Adrenal gland (tissue), 5 donors: ENCODE results near the gene RIMKLA.

Experiments
- POLR2A ChIP-seq, 2 donors: fragments of 450-650 bp; IDR thresholded peaks; one replicate each; pipeline ENCODE4 v1.6.1; 2017; ENCODE audit warnings: antibody characterized with exemption in 2 of 2, mild to moderate bottlenecking in 2 of 2, moderate library complexity in 1 of 2
- TF ChIP-seq, protein P1 (sequence below), 6 experiments: fragments of 450-650 bp in 4 of 6; fragments of 200-600 bp in 2 of 6; sonication (generic) in 1 of 6; IDR thresholded peaks; 1 replicate in 5 of 6; 2 replicates in 1 of 6; pipeline versions ENCODE4 v1.5.1 to v1.8.0; 2016 to 2021; ENCODE audit warnings: antibody characterized with exemption in 6 of 6, mild to moderate bottlenecking in 2 of 6, moderate library complexity in 1 of 6
- donor health status: DM: no; HTN: no; CAD: no.

DNA sequence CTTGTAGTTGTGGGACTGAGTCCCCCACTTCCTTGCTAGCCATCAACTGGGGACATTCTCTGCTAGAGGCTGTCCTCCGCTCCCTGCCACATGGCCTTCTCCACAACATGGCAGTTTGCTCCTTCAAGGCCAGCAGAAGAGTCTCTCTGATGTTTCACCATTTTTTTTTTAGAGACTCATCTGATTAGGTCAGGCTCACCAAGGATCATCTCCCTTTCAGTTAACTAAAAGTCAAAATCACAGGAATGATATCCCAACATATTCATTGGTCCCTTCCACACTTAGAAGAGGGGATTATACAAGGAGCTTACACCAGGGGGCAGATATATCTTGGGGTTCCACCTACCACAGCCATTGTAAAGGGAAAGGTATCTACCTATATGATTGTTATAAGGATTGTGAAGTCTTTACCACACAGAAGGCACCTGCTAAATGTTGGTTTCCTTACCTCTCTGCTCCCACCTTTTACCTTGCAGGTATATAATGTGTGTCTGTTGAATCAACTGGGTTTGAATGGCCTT, 23.3 kb downstream of the RIMKLA start:
- TF ChIP-seq, protein P1, sequence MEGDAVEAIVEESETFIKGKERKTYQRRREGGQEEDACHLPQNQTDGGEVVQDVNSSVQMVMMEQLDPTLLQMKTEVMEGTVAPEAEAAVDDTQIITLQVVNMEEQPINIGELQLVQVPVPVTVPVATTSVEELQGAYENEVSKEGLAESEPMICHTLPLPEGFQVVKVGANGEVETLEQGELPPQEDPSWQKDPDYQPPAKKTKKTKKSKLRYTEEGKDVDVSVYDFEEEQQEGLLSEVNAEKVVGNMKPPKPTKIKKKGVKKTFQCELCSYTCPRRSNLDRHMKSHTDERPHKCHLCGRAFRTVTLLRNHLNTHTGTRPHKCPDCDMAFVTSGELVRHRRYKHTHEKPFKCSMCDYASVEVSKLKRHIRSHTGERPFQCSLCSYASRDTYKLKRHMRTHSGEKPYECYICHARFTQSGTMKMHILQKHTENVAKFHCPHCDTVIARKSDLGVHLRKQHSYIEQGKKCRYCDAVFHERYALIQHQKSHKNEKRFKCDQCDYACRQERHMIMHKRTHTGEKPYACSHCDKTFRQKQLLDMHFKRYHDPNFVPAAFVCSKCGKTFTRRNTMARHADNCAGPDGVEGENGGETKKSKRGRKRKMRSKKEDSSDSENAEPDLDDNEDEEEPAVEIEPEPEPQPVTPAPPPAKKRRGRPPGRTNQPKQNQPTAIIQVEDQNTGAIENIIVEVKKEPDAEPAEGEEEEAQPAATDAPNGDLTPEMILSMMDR (IDR thresholded peaks at IDR 0.05) = no peak
- TF ChIP-seq POLR2A (IDR thresholded peaks at IDR 0.05) = no peak
